ENCODE data around the gene PLA2G15. TPM values are rescaled to one million over a fixed set of nuclear protein-coding genes. Genes with fewer than 3 reads are reported as not detected.
A peak's percentile ranks its signal among the peaks of the same experiment; 100 is the strongest.

The PLA2G15 gene
- total and polyA plus RNA-seq, 2 of the 13 experiments (the other 11 are each of a cell fraction or from before 2014, with no cell fraction given) = 14.4 to 23.7 TPM

DNA sequence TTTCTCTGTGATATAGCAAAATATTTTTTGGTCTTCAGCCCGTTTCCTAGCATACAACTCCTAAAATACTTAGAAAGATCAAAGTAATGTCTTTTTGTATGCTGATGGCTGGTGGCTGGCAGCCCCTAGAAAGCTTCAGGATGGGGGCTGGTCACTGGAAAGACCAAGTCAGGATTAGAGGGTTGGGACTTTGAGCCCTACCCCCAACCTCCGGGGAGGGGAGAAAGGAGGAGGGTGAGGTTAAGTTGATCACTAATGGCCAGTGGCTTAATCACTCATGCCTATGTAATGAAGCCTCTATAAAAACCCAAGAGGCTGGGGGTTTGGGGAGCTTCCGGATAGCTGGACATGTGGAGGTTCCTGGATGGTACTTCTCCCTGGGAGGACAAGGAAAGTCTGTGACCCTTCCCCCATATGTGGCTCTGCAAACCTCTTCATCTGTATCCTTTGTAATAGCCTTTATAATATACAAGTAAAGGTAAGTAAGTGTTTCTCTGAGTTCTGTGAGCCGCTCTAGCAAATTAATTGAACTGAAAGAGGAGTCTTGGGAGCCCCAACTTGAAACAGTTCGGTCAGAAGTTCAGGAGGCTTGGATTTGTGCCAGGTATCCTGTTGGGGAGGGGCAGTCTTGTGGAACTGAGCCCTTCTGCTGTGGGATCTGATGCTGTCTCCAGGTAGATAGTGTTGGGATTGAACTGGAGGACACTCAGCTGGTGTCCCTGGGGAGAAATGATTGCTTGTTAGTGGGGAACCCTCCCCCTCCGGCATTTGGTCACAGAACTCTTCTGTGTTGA lies 22.6 kb downstream of the PLA2G15 start (continued):
- TF ChIP-seq FUBP1 (CRISPR knock-in tag; IDR thresholded peaks at IDR 0.05; ENCODE audit: borderline replicate concordance) (no peak), SP5 (CRISPR knock-in tag; IDR thresholded peaks at IDR 0.05; ENCODE audit: borderline replicate concordance, low read depth) (peak; percentile 19; the same call in 1 of the 2 replicates), ZNF230 (CRISPR knock-in tag; IDR thresholded peaks at IDR 0.05) (no peak), SMAD9 (CRISPR knock-in tag; IDR thresholded peaks at IDR 0.05) (no peak), ARHGAP35 (CRISPR knock-in tag; IDR thresholded peaks at IDR 0.05; ENCODE audit: borderline replicate concordance) (no peak), HNF4A (CRISPR knock-in tag; IDR thresholded peaks at IDR 0.05) (peak; percentile 75), ZSCAN12 (CRISPR knock-in tag; IDR thresholded peaks at IDR 0.05) (no peak), ZNF781 (CRISPR knock-in tag; IDR thresholded peaks at IDR 0.05; ENCODE audit: borderline replicate concordance, not compliant biosample characterization) (no peak), RFXAP (CRISPR knock-in tag; IDR thresholded peaks at IDR 0.05; ENCODE audit: borderline replicate concordance) (no peak), SP2 (CRISPR knock-in tag; IDR thresholded peaks at IDR 0.05) (0 out of 2 replicates have a peak, but pooled peaks have one; percentile 27), TEAD3 (CRISPR knock-in tag; optimal IDR thresholded peaks at IDR 0.05; ENCODE audit: borderline replicate concordance) (no peak)
- TF ChIP-seq, protein P1, sequence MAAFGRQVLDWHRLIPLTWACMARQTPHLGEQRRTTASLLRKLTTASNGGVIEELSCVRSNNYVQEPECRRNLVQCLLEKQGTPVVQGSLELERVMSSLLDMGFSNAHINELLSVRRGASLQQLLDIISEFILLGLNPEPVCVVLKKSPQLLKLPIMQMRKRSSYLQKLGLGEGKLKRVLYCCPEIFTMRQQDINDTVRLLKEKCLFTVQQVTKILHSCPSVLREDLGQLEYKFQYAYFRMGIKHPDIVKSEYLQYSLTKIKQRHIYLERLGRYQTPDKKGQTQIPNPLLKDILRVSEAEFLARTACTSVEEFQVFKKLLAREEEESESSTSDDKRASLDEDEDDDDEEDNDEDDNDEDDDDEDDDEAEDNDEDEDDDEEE (CRISPR knock-in tag; IDR thresholded peaks at IDR 0.05) = no peak
- TF ChIP-seq, protein P2, sequence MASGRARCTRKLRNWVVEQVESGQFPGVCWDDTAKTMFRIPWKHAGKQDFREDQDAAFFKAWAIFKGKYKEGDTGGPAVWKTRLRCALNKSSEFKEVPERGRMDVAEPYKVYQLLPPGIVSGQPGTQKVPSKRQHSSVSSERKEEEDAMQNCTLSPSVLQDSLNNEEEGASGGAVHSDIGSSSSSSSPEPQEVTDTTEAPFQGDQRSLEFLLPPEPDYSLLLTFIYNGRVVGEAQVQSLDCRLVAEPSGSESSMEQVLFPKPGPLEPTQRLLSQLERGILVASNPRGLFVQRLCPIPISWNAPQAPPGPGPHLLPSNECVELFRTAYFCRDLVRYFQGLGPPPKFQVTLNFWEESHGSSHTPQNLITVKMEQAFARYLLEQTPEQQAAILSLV (CRISPR knock-in tag; IDR thresholded peaks at IDR 0.05; ENCODE audit: borderline replicate concordance) = no peak
- TF ChIP-seq, protein P3, sequence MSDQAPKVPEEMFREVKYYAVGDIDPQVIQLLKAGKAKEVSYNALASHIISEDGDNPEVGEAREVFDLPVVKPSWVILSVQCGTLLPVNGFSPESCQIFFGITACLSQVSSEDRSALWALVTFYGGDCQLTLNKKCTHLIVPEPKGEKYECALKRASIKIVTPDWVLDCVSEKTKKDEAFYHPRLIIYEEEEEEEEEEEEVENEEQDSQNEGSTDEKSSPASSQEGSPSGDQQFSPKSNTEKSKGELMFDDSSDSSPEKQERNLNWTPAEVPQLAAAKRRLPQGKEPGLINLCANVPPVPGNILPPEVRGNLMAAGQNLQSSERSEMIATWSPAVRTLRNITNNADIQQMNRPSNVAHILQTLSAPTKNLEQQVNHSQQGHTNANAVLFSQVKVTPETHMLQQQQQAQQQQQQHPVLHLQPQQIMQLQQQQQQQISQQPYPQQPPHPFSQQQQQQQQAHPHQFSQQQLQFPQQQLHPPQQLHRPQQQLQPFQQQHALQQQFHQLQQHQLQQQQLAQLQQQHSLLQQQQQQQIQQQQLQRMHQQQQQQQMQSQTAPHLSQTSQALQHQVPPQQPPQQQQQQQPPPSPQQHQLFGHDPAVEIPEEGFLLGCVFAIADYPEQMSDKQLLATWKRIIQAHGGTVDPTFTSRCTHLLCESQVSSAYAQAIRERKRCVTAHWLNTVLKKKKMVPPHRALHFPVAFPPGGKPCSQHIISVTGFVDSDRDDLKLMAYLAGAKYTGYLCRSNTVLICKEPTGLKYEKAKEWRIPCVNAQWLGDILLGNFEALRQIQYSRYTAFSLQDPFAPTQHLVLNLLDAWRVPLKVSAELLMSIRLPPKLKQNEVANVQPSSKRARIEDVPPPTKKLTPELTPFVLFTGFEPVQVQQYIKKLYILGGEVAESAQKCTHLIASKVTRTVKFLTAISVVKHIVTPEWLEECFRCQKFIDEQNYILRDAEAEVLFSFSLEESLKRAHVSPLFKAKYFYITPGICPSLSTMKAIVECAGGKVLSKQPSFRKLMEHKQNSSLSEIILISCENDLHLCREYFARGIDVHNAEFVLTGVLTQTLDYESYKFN (CRISPR knock-in tag; conservative IDR thresholded peaks at IDR 0.05) = 0 out of 2 replicates have a peak, but pooled peaks have one; percentile 51
- TF ChIP-seq, protein P4, sequence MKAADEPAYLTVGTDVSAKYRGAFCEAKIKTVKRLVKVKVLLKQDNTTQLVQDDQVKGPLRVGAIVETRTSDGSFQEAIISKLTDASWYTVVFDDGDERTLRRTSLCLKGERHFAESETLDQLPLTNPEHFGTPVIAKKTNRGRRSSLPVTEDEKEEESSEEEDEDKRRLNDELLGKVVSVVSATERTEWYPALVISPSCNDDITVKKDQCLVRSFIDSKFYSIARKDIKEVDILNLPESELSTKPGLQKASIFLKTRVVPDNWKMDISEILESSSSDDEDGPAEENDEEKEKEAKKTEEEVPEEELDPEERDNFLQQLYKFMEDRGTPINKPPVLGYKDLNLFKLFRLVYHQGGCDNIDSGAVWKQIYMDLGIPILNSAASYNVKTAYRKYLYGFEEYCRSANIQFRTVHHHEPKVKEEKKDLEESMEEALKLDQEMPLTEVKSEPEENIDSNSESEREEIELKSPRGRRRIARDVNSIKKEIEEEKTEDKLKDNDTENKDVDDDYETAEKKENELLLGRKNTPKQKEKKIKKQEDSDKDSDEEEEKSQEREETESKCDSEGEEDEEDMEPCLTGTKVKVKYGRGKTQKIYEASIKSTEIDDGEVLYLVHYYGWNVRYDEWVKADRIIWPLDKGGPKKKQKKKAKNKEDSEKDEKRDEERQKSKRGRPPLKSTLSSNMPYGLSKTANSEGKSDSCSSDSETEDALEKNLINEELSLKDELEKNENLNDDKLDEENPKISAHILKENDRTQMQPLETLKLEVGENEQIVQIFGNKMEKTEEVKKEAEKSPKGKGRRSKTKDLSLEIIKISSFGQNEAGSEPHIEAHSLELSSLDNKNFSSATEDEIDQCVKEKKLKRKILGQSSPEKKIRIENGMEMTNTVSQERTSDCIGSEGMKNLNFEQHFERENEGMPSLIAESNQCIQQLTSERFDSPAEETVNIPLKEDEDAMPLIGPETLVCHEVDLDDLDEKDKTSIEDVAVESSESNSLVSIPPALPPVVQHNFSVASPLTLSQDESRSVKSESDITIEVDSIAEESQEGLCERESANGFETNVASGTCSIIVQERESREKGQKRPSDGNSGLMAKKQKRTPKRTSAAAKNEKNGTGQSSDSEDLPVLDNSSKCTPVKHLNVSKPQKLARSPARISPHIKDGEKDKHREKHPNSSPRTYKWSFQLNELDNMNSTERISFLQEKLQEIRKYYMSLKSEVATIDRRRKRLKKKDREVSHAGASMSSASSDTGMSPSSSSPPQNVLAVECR (CRISPR knock-in tag; IDR thresholded peaks at IDR 0.05; ENCODE audit: borderline replicate concordance) = no peak; the same call in 1 of the 2 replicates

Data from HepG2 (cell line).